Astrocyte (in vitro differentiated cells and primary cell): ENCODE results near the gene H2BK1. TPM values are rescaled to one million over a fixed set of nuclear protein-coding genes. Genes with fewer than 3 reads are reported as not detected.

Experiments used
- DNase-seq: peaks from one replicate; pipeline ENCODE4 v3.0.0-alpha.2; 2010; ENCODE audit warnings: low read depth
- FAIRE-seq: peaks from 2 replicates; lab custom pipeline; 2011; peaks lifted over from hg19 to GRCh38; lab: Jason Lieb, UNC
- H2AFZ ChIP-seq: 2 replicates; pipeline ENCODE4 v1.6.0; 2012; ENCODE audit warnings: low read depth, low read length, inconsistent platforms
- H3K27ac ChIP-seq: 2 replicates; pipeline ENCODE4 v1.5.1; 2011; ENCODE audit warnings: low read depth, low read length, inconsistent platforms
- H3K27me3 ChIP-seq: 2 replicates; pipeline ENCODE4 v1.6.0; 2011; ENCODE audit warnings: low read length, inconsistent platforms; ENCODE audit not compliant: insufficient read depth
- H3K36me3 ChIP-seq: 2 replicates; pipeline ENCODE4 v1.5.1; 2011; ENCODE audit warnings: low read length, inconsistent platforms; ENCODE audit not compliant: insufficient read depth
- H3K4me1 ChIP-seq: 2 replicates; pipeline ENCODE4 v1.5.1; 2011; ENCODE audit warnings: low read length, inconsistent platforms; ENCODE audit not compliant: insufficient read depth
- H3K4me2 ChIP-seq: 2 replicates; pipeline ENCODE4 v1.6.0; 2012; ENCODE audit warnings: low read length, inconsistent platforms
- H3K4me3 ChIP-seq: 2 replicates; pipeline ENCODE4 v1.5.1; 2011; ENCODE audit warnings: low read depth, mild to moderate bottlenecking, low read length, inconsistent platforms; ENCODE audit not compliant: insufficient read depth
- H3K79me2 ChIP-seq: 2 replicates; pipeline ENCODE4 v1.6.0; 2012; ENCODE audit warnings: mild to moderate bottlenecking, low read length, inconsistent platforms; ENCODE audit not compliant: insufficient read depth
- H3K9ac ChIP-seq: 2 replicates; pipeline ENCODE4 v1.6.0; 2012; ENCODE audit warnings: mild to moderate bottlenecking, low read length, inconsistent platforms
- H3K9me3 ChIP-seq: 2 replicates; pipeline ENCODE4 v1.5.1; 2012; ENCODE audit warnings: low read depth, mild to moderate bottlenecking, low read length, inconsistent platforms; ENCODE audit not compliant: insufficient read depth
- H4K20me1 ChIP-seq: 2 replicates; pipeline ENCODE4 v1.6.0; 2012; ENCODE audit warnings: low read length, inconsistent platforms; ENCODE audit not compliant: insufficient read depth
- H3K27ac Mint-ChIP-seq: one replicate; pipeline ENCODE4 v1.8.0; 2021; ENCODE audit warnings: mild to moderate bottlenecking, mixed read lengths; ENCODE audit not compliant: unreplicated experiment
- H3K27me3 Mint-ChIP-seq: one replicate; pipeline ENCODE4 v1.8.0; 2021; ENCODE audit warnings: low read depth, mixed read lengths; ENCODE audit not compliant: unreplicated experiment
- H3K36me3 Mint-ChIP-seq: one replicate; pipeline ENCODE4 v1.8.0; 2021; ENCODE audit warnings: low read depth, mixed read lengths; ENCODE audit not compliant: unreplicated experiment
- H3K4me1 Mint-ChIP-seq: one replicate; pipeline ENCODE4 v1.8.0; 2021; ENCODE audit warnings: low read depth, mixed read lengths; ENCODE audit not compliant: unreplicated experiment
- H3K4me3 Mint-ChIP-seq: one replicate; pipeline ENCODE4 v1.8.0; 2021; ENCODE audit warnings: mild to moderate bottlenecking, moderate library complexity, mixed read lengths; ENCODE audit not compliant: unreplicated experiment
- H3K9me3 Mint-ChIP-seq: one replicate; pipeline ENCODE4 v1.8.0; 2021; ENCODE audit warnings: mild to moderate bottlenecking, mixed read lengths; ENCODE audit not compliant: unreplicated experiment
- EZH2 ChIP-seq: IDR thresholded peaks from 2 replicates; pipeline ENCODE4 v1.6.1; 2012; ENCODE audit warnings: mild to moderate bottlenecking, low read length, inconsistent platforms; ENCODE audit not compliant: insufficient read depth
- total RNA-seq: library from RNA; stranded (reverse); gene quantifications from 2 replicates; pipeline ENCODE4 v1.2.1, GENCODE V29; 2021
- TF ChIP-seq, protein P1 (sequence below): IDR thresholded peaks from 2 replicates; pipeline ENCODE4 v1.5.1; 2011; ENCODE audit warnings: low read depth, mild to moderate bottlenecking, inconsistent platforms, low read length, moderate library complexity; ENCODE audit not compliant: insufficient read depth

The H2BK1 gene
- total RNA-seq, 1 donor from 2014 or later: not detected

DNA sequence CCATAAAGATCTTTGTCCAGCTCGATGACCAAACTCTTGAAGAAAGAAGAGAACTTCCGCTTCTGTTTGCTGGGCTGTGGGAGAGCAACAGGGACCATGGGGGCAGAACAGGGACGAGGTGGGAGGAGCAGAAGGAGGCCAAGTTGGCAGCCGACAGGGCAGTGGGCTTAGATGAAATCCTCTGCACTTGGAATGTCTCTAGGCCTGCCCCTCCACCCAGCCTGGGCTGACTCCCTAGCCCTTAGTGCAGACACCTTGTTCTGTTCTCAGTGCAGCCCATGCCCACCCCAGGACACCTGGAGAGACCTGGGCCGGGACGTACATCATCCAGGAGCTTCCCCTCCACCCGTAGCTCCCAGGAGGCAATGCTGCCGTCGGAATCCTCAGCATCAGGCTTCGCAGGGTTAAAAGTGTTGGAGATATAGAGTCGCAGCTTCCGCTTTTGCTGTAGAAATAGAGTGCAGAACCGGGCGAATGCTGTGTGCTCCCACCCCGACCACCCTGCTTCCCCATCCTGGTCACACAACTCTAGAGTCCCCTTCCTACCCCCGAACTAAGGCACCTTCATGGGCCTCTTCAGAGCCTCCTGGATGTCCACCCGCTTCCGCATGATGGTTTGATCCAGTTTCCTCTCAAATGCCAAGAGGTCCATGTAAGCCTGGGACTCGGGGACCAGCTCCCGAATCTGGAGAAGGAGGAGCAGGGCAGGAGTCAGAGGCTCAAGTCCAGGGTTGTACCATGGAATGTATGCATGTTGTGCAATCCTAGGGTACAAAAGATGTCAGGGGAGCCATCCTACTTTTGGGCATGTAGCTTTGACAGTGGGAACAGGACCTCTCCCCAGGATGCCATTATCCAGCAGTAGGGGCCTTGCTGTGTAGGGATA, 32.1 kb upstream of the H2BK1 start:
- Histone ChIP-seq H3K79me2 (peaks cover 41% of the 10 kb centered on the region), H3K27ac (no peak overlapping the region), H3K27me3 (no peaks in the 10 kb centered on the region), H2AFZ (no peak overlapping the region), H3K4me3 (no peak overlapping the region), H3K36me3 (peaks cover 27% of the 10 kb centered on the region), H4K20me1 (peaks cover 93% of the 10 kb centered on the region), H3K9me3 (no peaks in the 10 kb centered on the region), H3K4me1 (peaks cover 25% of the 10 kb centered on the region), H3K4me2 (no peak overlapping the region), H3K9ac (no peak overlapping the region)
- H3K4me3 Mint-ChIP-seq: no peak overlapping the region
- H3K27ac Mint-ChIP-seq: no peak overlapping the region
- H3K36me3 Mint-ChIP-seq: peaks cover 16% of the 10 kb centered on the region
- FAIRE-seq (no peak), DNase-seq (no peak)
- peaks cover 6% of the 10 kb centered on the region for H3K4me1 Mint-ChIP-seq
- H3K27me3 Mint-ChIP-seq: no peaks in the 10 kb centered on the region
- TF ChIP-seq EZH2: no peak
- TF ChIP-seq, protein P1, sequence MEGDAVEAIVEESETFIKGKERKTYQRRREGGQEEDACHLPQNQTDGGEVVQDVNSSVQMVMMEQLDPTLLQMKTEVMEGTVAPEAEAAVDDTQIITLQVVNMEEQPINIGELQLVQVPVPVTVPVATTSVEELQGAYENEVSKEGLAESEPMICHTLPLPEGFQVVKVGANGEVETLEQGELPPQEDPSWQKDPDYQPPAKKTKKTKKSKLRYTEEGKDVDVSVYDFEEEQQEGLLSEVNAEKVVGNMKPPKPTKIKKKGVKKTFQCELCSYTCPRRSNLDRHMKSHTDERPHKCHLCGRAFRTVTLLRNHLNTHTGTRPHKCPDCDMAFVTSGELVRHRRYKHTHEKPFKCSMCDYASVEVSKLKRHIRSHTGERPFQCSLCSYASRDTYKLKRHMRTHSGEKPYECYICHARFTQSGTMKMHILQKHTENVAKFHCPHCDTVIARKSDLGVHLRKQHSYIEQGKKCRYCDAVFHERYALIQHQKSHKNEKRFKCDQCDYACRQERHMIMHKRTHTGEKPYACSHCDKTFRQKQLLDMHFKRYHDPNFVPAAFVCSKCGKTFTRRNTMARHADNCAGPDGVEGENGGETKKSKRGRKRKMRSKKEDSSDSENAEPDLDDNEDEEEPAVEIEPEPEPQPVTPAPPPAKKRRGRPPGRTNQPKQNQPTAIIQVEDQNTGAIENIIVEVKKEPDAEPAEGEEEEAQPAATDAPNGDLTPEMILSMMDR: no peak
- H3K9me3 Mint-ChIP-seq: no peaks in the 10 kb centered on the region

DNA sequence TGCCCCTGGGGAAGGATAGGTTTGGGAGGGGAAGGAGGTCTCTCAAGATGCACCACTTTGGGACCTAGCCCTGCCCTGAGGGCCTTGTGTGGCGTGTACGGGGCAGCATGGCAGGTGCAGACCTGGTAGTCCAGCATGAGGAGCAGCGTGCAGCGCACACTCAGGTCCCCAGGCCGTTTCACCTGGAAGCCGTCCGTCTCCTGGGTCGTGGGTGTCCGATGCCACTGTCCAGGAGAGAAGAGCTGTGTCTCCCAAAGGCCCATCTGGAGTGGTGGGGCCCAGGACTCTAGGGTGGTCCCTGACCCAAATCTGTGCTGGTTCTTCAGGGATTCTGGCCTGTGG, 31.4 kb upstream of the H2BK1 start:
- no peak overlapping the region for H2AFZ ChIP-seq
- peaks cover 18% of the 10 kb centered on the region for H3K4me1 ChIP-seq
- H4K20me1 ChIP-seq: peaks cover 93% of the 10 kb centered on the region
- Mint-ChIP-seq H3K4me3 (no peak overlapping the region), H3K9me3 (no peaks in the 10 kb centered on the region), H3K36me3 (peaks cover 19% of the 10 kb centered on the region), H3K27ac (no peak overlapping the region), H3K4me1 (peaks cover 6% of the 10 kb centered on the region), H3K27me3 (no peaks in the 10 kb centered on the region)
- FAIRE-seq: no peak
- no peaks in the 10 kb centered on the region for H3K27me3 ChIP-seq
- no peak for DNase-seq
- H3K4me3 ChIP-seq: no peak overlapping the region
- no peak for TF ChIP-seq EZH2
- TF ChIP-seq, protein P1: no peak
- H3K27ac ChIP-seq: no peak overlapping the region
- H3K36me3 ChIP-seq: peaks cover 33% of the 10 kb centered on the region
- H3K4me2 ChIP-seq: no peak overlapping the region
- H3K79me2 ChIP-seq: peaks cover 42% of the 10 kb centered on the region
- no peak overlapping the region for H3K9ac ChIP-seq
- no peaks in the 10 kb centered on the region for H3K9me3 ChIP-seq
